Measurements from ENCODE around the gene EPS8L3.
"Not testable (repeated sequence)": the region's sequence is repeated elsewhere in the genome, so short reads cannot be mapped to it uniquely, and the experiment has no call there.

The EPS8L3 gene

GRCh38 chr1:109708949-109709348 lies 54.8 kb downstream of the EPS8L3 start:
- not testable (repeated sequence) for DNase-seq (ENCODE audit: low read depth)

GRCh38 chr1:109705411-109705810 lies 58.3 kb downstream of the EPS8L3 start:
- no peak for DNase-seq (ENCODE audit: low read depth)

GRCh38 chr1:109704173-109704572 lies 59.5 kb downstream of the EPS8L3 start:
- no peak for DNase-seq (ENCODE audit: low read depth)

GRCh38 chr1:109702940-109703339 lies 60.8 kb downstream of the EPS8L3 start:
- not testable (repeated sequence) for DNase-seq (ENCODE audit: low read depth)
